WTC11 (cell line): ENCODE results near the gene EME1. TPM values are rescaled to one million over a fixed set of nuclear protein-coding genes. Genes with fewer than 3 reads are reported as not detected.

Experiments
- ATAC-seq: fragments of 200-7000 bp; cut with Tn5 transposase; 2 replicates; pipeline ENCODE4 v1.10.0; 2021; ENCODE audit warnings: mild to moderate bottlenecking, moderate library complexity
- CTCF ChIA-PET: fragments of 300-600 bp; sonication (Branson Sonifier 250); formaldehyde crosslinking; loops from one replicate; lab custom pipeline; 2021; ENCODE audit warnings: antibody characterized with exemption; lab: Charles Lee
- POLR2A ChIA-PET: fragments of 350-600 bp; sonication (Branson Sonifier 250); formaldehyde crosslinking; loops from one replicate; lab custom pipeline; 2021; ENCODE audit warnings: antibody characterized with exemption; lab: Charles Lee
- DNase-seq: peaks from one replicate; pipeline ENCODE4 v3.0.0; 2021; ENCODE audit warnings: low spot score
- H3K27ac Mint-ChIP-seq: 2 replicates; pipeline ENCODE4 v1.8.0; 2021; ENCODE audit warnings: mixed read lengths
- H3K27me3 Mint-ChIP-seq: 2 replicates; pipeline ENCODE4 v1.8.0; 2021; ENCODE audit warnings: low read depth, mild to moderate bottlenecking, moderate library complexity, mixed read lengths
- H3K36me3 Mint-ChIP-seq: 2 replicates; pipeline ENCODE4 v1.8.0; 2021; ENCODE audit warnings: mixed read lengths
- H3K4me1 Mint-ChIP-seq: 2 replicates; pipeline ENCODE4 v1.8.0; 2022; ENCODE audit warnings: mixed read lengths
- H3K4me3 Mint-ChIP-seq: 2 replicates; pipeline ENCODE4 v1.8.0; 2021; ENCODE audit warnings: mild to moderate bottlenecking, moderate library complexity, mixed read lengths
- H3K9me3 Mint-ChIP-seq: 2 replicates; pipeline ENCODE4 v1.8.0; 2021; ENCODE audit warnings: mixed read lengths
- CBFB ChIP-seq: sonication (generic); formaldehyde crosslinking; IDR thresholded peaks from 2 replicates; pipeline ENCODE4 v1.8.1; 2022; ENCODE audit warnings: mild to moderate bottlenecking, low read depth, missing genetic modification reagents
- GRHL2 ChIP-seq: fragments of 250-450 bp; sonication (Bioruptor Pico); IDR thresholded peaks from 2 replicates; pipeline ENCODE4 v1.8.0; 2022; ENCODE audit warnings: mild to moderate bottlenecking, moderate library complexity; ENCODE audit not compliant: insufficient replicate concordance, severe bottlenecking
- IRF1 ChIP-seq: sonication (generic); formaldehyde crosslinking; IDR thresholded peaks from 2 replicates; pipeline ENCODE4 v1.8.0; 2023; ENCODE audit warnings: missing genetic modification reagents
- MXD4 ChIP-seq: fragments of 250-450 bp; sonication (Bioruptor Pico); IDR thresholded peaks from 2 replicates; pipeline ENCODE4 v1.8.0; 2021; ENCODE audit warnings: mild to moderate bottlenecking, moderate library complexity, borderline replicate concordance
- NFYB ChIP-seq: sonication (generic); formaldehyde crosslinking; conservative IDR thresholded peaks from 2 replicates; pipeline ENCODE4 v1.8.0; 2022; ENCODE audit warnings: low read depth, missing genetic modification reagents
- NR1H2 ChIP-seq: sonication (generic); formaldehyde crosslinking; IDR thresholded peaks from 2 replicates; pipeline ENCODE4 v1.9.0; 2021; ENCODE audit warnings: mild to moderate bottlenecking, moderate library complexity, missing genetic modification reagents
- SMAD3 ChIP-seq: sonication (generic); formaldehyde crosslinking; IDR thresholded peaks from 2 replicates; pipeline ENCODE4 v1.8.0; 2022; ENCODE audit warnings: missing genetic modification reagents, mild to moderate bottlenecking, borderline replicate concordance
- SOX15 ChIP-seq: fragments of 250-450 bp; sonication (Bioruptor Pico); IDR thresholded peaks from 2 replicates; pipeline ENCODE4 v1.9.0; 2021; ENCODE audit warnings: mild to moderate bottlenecking
- SP1 ChIP-seq: sonication (generic); formaldehyde crosslinking; conservative IDR thresholded peaks from 2 replicates; pipeline ENCODE4 v1.8.1; 2022; ENCODE audit warnings: missing genetic modification reagents
- TCF7 ChIP-seq: sonication (generic); formaldehyde crosslinking; IDR thresholded peaks from 2 replicates; pipeline ENCODE4 v1.8.0; 2022; ENCODE audit warnings: mild to moderate bottlenecking, low read depth, missing genetic modification reagents, moderate library complexity
- ZNF219 ChIP-seq: sonication (generic); formaldehyde crosslinking; IDR thresholded peaks from 2 replicates; pipeline ENCODE4 v1.8.0; 2023; ENCODE audit warnings: missing genetic modification reagents, mild to moderate bottlenecking, borderline replicate concordance
- ZNF671 ChIP-seq: fragments of 250-450 bp; sonication (Bioruptor Pico); IDR thresholded peaks from 2 replicates; pipeline ENCODE4 v1.8.0; 2021; ENCODE audit warnings: mild to moderate bottlenecking
- total RNA-seq: library from RNA; stranded (reverse); gene quantifications from 3 replicates; pipeline ENCODE4 v1.2.3, GENCODE V29; 2021
- TF ChIP-seq, protein P1 (sequence below): sonication (generic); formaldehyde crosslinking; IDR thresholded peaks from 2 replicates; pipeline ENCODE4 v1.8.1; 2023; ENCODE audit warnings: mild to moderate bottlenecking, missing genetic modification reagents, moderate library complexity
- TF ChIP-seq, protein P2 (sequence below): sonication (generic); formaldehyde crosslinking; IDR thresholded peaks from 2 replicates; pipeline ENCODE4 v1.8.0; 2022; ENCODE audit warnings: mild to moderate bottlenecking, missing genetic modification reagents
- TF ChIP-seq, protein P3 (sequence below): sonication (generic); formaldehyde crosslinking; conservative IDR thresholded peaks from 2 replicates; pipeline ENCODE4 v1.8.1; 2023; ENCODE audit warnings: mild to moderate bottlenecking, low read depth, missing genetic modification reagents, moderate library complexity
- TF ChIP-seq, protein P4 (sequence below): fragments of 250-450 bp; sonication (Bioruptor Pico); IDR thresholded peaks from 2 replicates; pipeline ENCODE4 v1.8.0; 2021; ENCODE audit warnings: mild to moderate bottlenecking
- TF ChIP-seq, protein P5 (sequence below): sonication (generic); formaldehyde crosslinking; IDR thresholded peaks from 2 replicates; pipeline ENCODE4 v1.8.1; 2023; ENCODE audit warnings: mild to moderate bottlenecking, missing genetic modification reagents, moderate library complexity

EME1 gene
- total RNA-seq, 1 experiment from 2014 or later: 24.9 TPM

DNA sequence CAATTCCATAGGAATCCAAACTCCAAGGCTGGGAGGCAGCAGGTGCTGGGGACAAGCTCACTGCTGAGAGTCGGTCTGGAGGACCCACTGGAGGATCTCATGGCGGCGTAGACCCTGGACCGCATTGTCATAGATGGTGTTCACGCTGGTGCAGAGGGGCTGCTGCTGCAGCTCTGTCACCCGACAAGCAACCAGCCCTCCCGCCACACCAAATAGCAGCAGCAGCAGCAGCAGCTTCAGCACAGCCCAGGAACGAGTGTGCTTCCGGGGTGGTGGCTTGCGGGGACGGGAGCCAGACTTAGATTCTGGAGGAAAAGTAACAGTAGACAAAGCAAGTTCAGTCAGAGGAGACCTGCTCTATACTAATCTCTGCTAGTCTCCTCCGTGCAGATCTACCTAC, 9.9 kb downstream of the EME1 start:
- H3K9me3 Mint-ChIP-seq: no peaks in the 10 kb centered on the region
- TF ChIP-seq, protein P1, sequence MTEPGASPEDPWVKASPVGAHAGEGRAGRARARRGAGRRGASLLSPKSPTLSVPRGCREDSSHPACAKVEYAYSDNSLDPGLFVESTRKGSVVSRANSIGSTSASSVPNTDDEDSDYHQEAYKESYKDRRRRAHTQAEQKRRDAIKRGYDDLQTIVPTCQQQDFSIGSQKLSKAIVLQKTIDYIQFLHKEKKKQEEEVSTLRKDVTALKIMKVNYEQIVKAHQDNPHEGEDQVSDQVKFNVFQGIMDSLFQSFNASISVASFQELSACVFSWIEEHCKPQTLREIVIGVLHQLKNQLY (CRISPR knock-in tag): no peak
- TF ChIP-seq SP1 (CRISPR knock-in tag) (no peak), ZNF671 (no peak), GRHL2 (CRISPR knock-in tag) (no peak), TCF7 (CRISPR knock-in tag) (no peak), NFYB (CRISPR knock-in tag) (no peak), IRF1 (CRISPR knock-in tag) (no peak)
- TF ChIP-seq, protein P2, sequence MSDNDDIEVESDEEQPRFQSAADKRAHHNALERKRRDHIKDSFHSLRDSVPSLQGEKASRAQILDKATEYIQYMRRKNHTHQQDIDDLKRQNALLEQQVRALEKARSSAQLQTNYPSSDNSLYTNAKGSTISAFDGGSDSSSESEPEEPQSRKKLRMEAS: no peak
- TF ChIP-seq, all 79 proteins: peak for 0
- CTCF ChIA-PET: interaction anchor here (1.0 to 7.2 kb wide), 3 partner anchors 14 to 183 kb away, joined by 3 to 51 read pairs (median 13); partner anchors contain the start of gene LRRC59
- POLR2A ChIA-PET: no interaction called here
- no peak overlapping the region for H3K27ac Mint-ChIP-seq
- no peak for DNase-seq
- H3K4me1 Mint-ChIP-seq: no peaks in the 10 kb centered on the region
- no peaks in the 10 kb centered on the region; the same call in 1 of the 2 replicates for H3K27me3 Mint-ChIP-seq
- no peak for ATAC-seq
- H3K36me3 Mint-ChIP-seq: peaks cover 78% of the 10 kb centered on the region
- no peak overlapping the region for H3K4me3 Mint-ChIP-seq

DNA sequence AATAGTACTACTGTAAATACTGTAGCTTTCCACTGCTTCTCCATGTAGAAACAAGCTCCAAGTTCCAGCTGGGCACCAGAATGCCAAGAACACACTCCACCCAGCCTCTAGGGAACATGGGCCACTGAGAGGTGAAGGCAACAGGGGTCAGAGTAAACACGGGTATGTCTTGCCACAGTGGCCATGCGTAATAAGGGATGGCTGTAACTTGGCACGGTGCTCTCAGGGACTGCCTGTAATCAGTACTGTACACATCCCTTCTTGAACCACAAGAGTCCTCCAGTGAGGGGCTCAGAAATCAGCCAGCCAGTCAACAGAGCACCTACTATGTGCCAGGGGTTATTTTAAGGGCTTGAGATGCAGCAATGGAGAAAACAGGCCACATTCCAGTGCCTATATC, 13.5 kb downstream of the EME1 start:
- H3K27ac Mint-ChIP-seq: no peak overlapping the region
- CTCF ChIA-PET: no interaction called here
- DNase-seq: no peak
- H3K4me3 Mint-ChIP-seq: no peak overlapping the region
- POLR2A ChIA-PET: no interaction called here
- peaks cover 80% of the 10 kb centered on the region for H3K36me3 Mint-ChIP-seq
- no peak for ATAC-seq
- no peaks in the 10 kb centered on the region for H3K4me1 Mint-ChIP-seq
- H3K9me3 Mint-ChIP-seq: no peaks in the 10 kb centered on the region
- no peaks in the 10 kb centered on the region; the same call in 1 of the 2 replicates for H3K27me3 Mint-ChIP-seq
- no peak for TF ChIP-seq SOX15 (CRISPR knock-in tag)
- TF ChIP-seq NR1H2 (CRISPR knock-in tag): no peak
- TF ChIP-seq ZNF219: no peak
- TF ChIP-seq, protein P3, sequence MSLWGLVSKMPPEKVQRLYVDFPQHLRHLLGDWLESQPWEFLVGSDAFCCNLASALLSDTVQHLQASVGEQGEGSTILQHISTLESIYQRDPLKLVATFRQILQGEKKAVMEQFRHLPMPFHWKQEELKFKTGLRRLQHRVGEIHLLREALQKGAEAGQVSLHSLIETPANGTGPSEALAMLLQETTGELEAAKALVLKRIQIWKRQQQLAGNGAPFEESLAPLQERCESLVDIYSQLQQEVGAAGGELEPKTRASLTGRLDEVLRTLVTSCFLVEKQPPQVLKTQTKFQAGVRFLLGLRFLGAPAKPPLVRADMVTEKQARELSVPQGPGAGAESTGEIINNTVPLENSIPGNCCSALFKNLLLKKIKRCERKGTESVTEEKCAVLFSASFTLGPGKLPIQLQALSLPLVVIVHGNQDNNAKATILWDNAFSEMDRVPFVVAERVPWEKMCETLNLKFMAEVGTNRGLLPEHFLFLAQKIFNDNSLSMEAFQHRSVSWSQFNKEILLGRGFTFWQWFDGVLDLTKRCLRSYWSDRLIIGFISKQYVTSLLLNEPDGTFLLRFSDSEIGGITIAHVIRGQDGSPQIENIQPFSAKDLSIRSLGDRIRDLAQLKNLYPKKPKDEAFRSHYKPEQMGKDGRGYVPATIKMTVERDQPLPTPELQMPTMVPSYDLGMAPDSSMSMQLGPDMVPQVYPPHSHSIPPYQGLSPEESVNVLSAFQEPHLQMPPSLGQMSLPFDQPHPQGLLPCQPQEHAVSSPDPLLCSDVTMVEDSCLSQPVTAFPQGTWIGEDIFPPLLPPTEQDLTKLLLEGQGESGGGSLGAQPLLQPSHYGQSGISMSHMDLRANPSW (CRISPR knock-in tag): no peak
- no peak for TF ChIP-seq CBFB (CRISPR knock-in tag)
- TF ChIP-seq, protein P4, sequence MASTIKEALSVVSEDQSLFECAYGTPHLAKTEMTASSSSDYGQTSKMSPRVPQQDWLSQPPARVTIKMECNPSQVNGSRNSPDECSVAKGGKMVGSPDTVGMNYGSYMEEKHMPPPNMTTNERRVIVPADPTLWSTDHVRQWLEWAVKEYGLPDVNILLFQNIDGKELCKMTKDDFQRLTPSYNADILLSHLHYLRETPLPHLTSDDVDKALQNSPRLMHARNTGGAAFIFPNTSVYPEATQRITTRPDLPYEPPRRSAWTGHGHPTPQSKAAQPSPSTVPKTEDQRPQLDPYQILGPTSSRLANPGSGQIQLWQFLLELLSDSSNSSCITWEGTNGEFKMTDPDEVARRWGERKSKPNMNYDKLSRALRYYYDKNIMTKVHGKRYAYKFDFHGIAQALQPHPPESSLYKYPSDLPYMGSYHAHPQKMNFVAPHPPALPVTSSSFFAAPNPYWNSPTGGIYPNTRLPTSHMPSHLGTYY (CRISPR knock-in tag): no peak
- TF ChIP-seq, protein P5, sequence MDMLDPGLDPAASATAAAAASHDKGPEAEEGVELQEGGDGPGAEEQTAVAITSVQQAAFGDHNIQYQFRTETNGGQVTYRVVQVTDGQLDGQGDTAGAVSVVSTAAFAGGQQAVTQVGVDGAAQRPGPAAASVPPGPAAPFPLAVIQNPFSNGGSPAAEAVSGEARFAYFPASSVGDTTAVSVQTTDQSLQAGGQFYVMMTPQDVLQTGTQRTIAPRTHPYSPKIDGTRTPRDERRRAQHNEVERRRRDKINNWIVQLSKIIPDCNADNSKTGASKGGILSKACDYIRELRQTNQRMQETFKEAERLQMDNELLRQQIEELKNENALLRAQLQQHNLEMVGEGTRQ: no peak
- no peak for TF ChIP-seq MXD4 (CRISPR knock-in tag)
- no peak for TF ChIP-seq SMAD3
- TF ChIP-seq, all 79 proteins: peak for 0
